NB4 (cell line): Measurements from ENCODE around the gene CBLB.
A peak's percentile ranks its signal among the peaks of the same experiment; 100 is the strongest.

Experiments used
- DNase-seq: peaks from one replicate; pipeline ENCODE4 v3.0.0; 2010; ENCODE audit warnings: low read depth
- H3K4me3 ChIP-seq: one replicate; pipeline ENCODE4 v1.5.1; 2011; ENCODE audit warnings: mild to moderate bottlenecking, low read depth, low read length, moderate library complexity
- MYC ChIP-seq: IDR thresholded peaks from 2 replicates; pipeline ENCODE4 v1.6.1; 2011; ENCODE audit warnings: low read depth, low read length
- POLR2A ChIP-seq: IDR thresholded peaks from 2 replicates; pipeline ENCODE4 v1.6.1; 2011; ENCODE audit warnings: mild to moderate bottlenecking; ENCODE audit not compliant: insufficient read length; ENCODE audit errors: extremely low read depth
- TF ChIP-seq, protein P1 (sequence below): IDR thresholded peaks from one replicate; pipeline ENCODE4 v1.5.1; 2012; ENCODE audit warnings: low read depth, low read length
- TF ChIP-seq, protein P2 (sequence below): IDR thresholded peaks from 2 replicates; pipeline ENCODE4 v1.6.1; 2011; ENCODE audit warnings: low read depth, low read length

CBLB gene

DNA sequence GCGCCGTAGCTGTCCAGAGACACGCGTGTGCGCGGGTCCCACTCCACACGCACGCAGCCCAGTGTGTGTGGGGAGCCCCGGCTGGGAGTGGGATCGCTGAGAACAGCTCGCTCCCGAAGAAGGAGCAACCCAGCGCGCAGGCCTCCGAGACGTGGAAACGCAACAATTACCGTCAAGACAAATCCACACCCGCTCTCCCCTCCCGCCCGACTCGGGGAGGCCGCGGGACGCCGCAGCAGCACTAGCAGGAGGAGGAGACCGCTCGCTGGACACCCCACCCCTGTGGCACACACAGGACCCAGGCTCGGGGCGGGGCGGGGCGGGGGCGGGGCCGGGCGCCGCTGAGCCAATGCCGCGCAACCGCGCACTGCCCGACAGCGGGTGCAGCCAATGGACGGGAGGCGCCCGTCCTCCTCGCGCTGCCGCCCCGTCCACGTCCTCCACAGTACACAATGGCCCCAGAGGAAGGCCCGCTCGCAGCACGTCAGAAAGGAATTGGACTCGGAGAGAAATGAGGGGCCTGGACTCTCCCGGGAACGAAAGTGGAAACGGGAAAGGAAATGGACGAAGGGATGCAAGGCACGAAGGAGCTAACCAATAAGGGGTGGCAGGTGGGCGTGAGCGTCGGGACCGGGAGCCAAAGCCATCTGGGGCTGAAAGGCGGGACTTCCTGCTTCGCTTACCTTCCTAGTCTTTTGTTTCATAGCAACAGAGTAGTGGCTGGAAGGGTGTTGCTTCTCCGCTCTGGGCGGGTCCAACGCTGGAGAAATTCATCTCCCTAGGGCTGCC is at the start of gene CBLB:
Gene CBLB, minus strand, starts transcription at position 271 of the 789 bp plus-strand sequence. CDS start 1,435 bp downstream, outside the sequence.
- H3K4me3 ChIP-seq: peak within 1 kb of the TSS; percentile 83
- peak; percentile 88 for DNase-seq
- TF ChIP-seq POLR2A (peak; percentile 26), MYC (0 out of 2 replicates have a peak, but pooled peaks have one; percentile 35)
- TF ChIP-seq, protein P1, sequence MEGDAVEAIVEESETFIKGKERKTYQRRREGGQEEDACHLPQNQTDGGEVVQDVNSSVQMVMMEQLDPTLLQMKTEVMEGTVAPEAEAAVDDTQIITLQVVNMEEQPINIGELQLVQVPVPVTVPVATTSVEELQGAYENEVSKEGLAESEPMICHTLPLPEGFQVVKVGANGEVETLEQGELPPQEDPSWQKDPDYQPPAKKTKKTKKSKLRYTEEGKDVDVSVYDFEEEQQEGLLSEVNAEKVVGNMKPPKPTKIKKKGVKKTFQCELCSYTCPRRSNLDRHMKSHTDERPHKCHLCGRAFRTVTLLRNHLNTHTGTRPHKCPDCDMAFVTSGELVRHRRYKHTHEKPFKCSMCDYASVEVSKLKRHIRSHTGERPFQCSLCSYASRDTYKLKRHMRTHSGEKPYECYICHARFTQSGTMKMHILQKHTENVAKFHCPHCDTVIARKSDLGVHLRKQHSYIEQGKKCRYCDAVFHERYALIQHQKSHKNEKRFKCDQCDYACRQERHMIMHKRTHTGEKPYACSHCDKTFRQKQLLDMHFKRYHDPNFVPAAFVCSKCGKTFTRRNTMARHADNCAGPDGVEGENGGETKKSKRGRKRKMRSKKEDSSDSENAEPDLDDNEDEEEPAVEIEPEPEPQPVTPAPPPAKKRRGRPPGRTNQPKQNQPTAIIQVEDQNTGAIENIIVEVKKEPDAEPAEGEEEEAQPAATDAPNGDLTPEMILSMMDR: no peak
- TF ChIP-seq, protein P2, sequence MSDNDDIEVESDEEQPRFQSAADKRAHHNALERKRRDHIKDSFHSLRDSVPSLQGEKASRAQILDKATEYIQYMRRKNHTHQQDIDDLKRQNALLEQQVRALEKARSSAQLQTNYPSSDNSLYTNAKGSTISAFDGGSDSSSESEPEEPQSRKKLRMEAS: peak; percentile 49

DNA sequence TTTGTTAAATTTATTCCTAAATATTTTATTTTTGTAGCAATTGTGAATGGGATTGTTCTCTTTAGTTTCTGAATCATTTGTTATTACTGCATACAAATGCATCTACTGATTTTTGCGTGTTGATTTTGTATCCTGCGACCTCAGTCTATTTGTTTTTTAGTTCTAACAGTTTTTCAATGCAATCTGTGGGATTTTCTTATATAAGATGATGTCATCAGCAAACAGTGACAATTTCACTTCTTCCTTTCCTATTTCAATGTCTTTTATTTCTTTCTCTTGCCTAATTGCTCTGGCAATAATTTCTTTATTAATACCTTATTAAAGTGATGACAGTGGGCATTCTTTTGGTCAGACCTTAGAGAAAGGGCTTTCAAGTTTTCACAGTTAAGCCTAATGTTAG is 48.0 kb upstream of the CBLB start:
- no peak for DNase-seq
- TF ChIP-seq, protein P1: no peak
- no peak for TF ChIP-seq POLR2A
- TF ChIP-seq, protein P2: no peak
- no peak for TF ChIP-seq MYC
- no peak overlapping the region for H3K4me3 ChIP-seq

DNA sequence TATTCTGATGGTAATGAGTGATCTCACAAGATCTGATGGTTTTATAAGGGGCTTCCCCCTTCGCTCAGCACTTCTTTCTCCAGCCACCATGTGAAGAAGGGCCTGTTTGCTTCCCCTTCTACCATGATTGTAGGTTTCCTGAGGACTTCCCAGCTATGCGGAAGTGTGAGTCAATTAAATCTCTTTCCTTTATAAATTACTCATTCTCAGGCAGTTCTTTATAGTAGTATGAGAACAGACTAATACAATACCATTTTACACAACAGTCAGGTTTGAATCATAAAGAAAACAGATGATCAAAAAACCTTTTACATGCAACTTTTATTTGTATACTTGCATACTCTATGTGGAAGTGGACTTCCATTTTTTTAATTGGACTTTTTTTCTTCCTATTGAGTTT is 46.7 kb upstream of the CBLB start:
- DNase-seq: no peak
- TF ChIP-seq, protein P1: no peak
- TF ChIP-seq MYC (no peak), POLR2A (no peak)
- TF ChIP-seq, protein P2: no peak
- H3K4me3 ChIP-seq: no peak overlapping the region

DNA sequence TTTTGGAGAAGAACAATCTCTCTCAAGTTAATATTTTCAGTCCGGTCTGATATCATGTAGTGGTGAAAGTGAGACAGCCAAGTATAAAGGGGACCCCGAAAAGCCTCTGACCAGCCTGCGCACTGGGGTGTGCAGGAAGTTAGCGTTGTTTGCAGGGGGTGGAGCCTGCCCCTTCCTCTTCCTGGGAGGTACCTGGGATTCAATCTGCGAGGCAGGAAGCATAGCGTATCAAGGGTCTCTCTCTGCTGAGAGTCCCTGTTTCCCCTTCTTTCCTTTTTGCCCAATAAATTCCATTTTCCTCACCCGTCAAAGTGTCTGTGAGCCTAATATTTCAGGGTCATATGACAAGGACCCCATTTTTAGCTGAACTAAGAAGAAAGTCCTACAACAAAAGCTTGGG is 44.8 kb upstream of the CBLB start:
- TF ChIP-seq, protein P2: no peak
- TF ChIP-seq, protein P1: no peak
- TF ChIP-seq POLR2A (no peak), MYC (no peak)
- no peak overlapping the region for H3K4me3 ChIP-seq
- DNase-seq: no peak

DNA sequence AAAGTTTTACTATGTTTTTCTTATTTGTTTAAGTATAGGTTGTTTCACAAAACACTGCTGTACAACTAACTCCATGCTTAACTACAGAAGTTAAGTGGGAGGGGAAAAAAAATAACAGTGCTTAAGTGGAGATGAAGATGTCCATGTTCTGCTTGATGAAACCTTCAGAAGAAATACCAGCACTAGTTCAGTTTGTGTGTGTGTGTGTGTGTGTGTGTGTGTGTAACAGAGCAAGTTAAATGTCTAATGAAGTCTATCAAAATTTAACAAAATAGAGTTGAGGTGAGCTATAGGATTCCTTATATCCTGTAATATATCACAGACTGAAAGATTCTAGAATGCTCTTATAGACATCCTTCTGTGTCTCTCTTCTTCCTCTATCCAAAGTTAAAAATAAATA is 44.1 kb upstream of the CBLB start:
- no peak overlapping the region for H3K4me3 ChIP-seq
- TF ChIP-seq, protein P1: no peak
- TF ChIP-seq POLR2A (no peak), MYC (no peak)
- TF ChIP-seq, protein P2: no peak
- DNase-seq: no peak
